Measurements from ENCODE around the gene PRKD2.
"Not testable (repeated sequence)": the region's sequence is repeated elsewhere in the genome, so short reads cannot be mapped to it uniquely, and the experiment has no call there.

PRKD2 gene

GRCh38 chr19:46723023-46723461 lies 6.1 kb upstream of the PRKD2 start:
- DNase-seq: no peak

- DNase-seq: no peak
Measured at GRCh38 chr19:46722421-46723022, 5.6 kb upstream of the PRKD2 start.

GRCh38 chr19:46722004-46722380 lies 5.1 kb upstream of the PRKD2 start:
- DNase-seq: no peak

GRCh38 chr19:46721269-46722003 lies 4.5 kb upstream of the PRKD2 start:
- DNase-seq: no peak

GRCh38 chr19:46720503-46721239 lies 3.8 kb upstream of the PRKD2 start:
- DNase-seq: no peak

GRCh38 chr19:46719629-46720502 lies 3.0 kb upstream of the PRKD2 start:
- no peak for DNase-seq

- no peak for DNase-seq
Measured at GRCh38 chr19:46718934-46719622, 2.2 kb upstream of the PRKD2 start.

- no peak for DNase-seq
Measured at GRCh38 chr19:46718157-46718933, 1.4 kb upstream of the PRKD2 start.

- no peak for DNase-seq
Measured at GRCh38 chr19:46717716-46718143, 816 bp upstream of the PRKD2 start.

- no peak for DNase-seq
Measured at GRCh38 chr19:46716672-46717033, 261 bp downstream of the PRKD2 start.

GRCh38 chr19:46715975-46716671 lies 791 bp downstream of the PRKD2 start:
- DNase-seq: no peak

- no peak for DNase-seq
Measured at GRCh38 chr19:46715620-46715974, 1.3 kb downstream of the PRKD2 start.

- no peak for DNase-seq
Measured at GRCh38 chr19:46714444-46715106, 2.3 kb downstream of the PRKD2 start.

- no peak for DNase-seq
Measured at GRCh38 chr19:46713781-46714443, 3.0 kb downstream of the PRKD2 start.

GRCh38 chr19:46712768-46713338 lies 4.1 kb downstream of the PRKD2 start:
- DNase-seq: not testable (repeated sequence)

- DNase-seq: no peak
Measured at GRCh38 chr19:46710687-46711086, 6.2 kb downstream of the PRKD2 start.

- no peak for DNase-seq
Measured at GRCh38 chr19:46704379-46705076, 12.4 kb downstream of the PRKD2 start.

- DNase-seq: no peak
Measured at GRCh38 chr19:46700704-46701103, 16.2 kb downstream of the PRKD2 start.
